ENCODE results near the gene TET1.

DNA sequence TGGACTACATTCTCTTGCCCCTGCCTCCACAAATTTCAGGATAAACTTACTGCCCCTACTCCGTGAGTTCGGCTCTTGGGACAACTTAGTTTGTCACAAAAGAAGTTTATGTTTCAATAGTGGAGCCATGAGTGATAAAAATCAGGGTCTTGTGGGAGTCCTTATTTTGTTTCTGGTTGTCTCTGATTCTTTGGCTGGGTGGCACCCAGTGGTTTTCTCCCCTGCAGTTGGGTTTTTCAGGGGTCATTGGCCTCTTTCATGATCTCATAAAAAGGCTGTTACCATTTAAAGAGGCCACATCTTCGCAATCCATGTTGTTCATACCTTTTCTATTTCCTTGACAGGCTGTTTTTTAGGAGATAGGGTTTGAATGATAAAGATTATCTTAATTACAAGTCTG lies 5.5 kb downstream of the TET1 start:
- TF ChIP-seq, protein P1, sequence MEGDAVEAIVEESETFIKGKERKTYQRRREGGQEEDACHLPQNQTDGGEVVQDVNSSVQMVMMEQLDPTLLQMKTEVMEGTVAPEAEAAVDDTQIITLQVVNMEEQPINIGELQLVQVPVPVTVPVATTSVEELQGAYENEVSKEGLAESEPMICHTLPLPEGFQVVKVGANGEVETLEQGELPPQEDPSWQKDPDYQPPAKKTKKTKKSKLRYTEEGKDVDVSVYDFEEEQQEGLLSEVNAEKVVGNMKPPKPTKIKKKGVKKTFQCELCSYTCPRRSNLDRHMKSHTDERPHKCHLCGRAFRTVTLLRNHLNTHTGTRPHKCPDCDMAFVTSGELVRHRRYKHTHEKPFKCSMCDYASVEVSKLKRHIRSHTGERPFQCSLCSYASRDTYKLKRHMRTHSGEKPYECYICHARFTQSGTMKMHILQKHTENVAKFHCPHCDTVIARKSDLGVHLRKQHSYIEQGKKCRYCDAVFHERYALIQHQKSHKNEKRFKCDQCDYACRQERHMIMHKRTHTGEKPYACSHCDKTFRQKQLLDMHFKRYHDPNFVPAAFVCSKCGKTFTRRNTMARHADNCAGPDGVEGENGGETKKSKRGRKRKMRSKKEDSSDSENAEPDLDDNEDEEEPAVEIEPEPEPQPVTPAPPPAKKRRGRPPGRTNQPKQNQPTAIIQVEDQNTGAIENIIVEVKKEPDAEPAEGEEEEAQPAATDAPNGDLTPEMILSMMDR (IDR thresholded peaks at IDR 0.05; ENCODE audit: low read depth, low read length): no peak
- TF ChIP-seq MYC (IDR thresholded peaks at IDR 0.05; ENCODE audit: low read depth, low read length): no peak

Measured in NB4 (cell line).